Measurements from ENCODE around the gene EXOC6.
"Not testable (repeated sequence)": the region's sequence is repeated elsewhere in the genome, so short reads cannot be mapped to it uniquely, and the experiment has no call there.

The EXOC6 gene

DNA sequence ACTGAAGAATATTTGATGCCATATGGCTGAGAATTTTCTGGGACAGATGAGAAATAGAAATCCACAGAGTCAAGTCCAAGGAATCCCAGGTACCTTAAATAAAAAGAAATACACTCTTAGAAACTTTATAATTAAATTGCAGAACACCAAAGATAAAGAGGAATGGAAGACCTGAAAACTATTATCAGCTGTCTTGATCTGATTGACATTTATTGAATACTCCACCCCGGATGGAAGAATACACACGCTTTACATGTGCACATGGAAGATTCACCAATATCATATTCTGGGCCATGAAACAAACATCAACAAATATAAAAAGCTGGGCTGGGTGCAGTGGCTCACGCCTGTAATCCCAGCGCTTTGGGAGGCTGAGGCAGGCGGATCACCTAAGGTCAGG, 81.6 kb downstream of the EXOC6 start:
- in situ Hi-C loops (cut with HindIII; ENCODE audit: low sequenced_read_pairs): no loop called here

DNA sequence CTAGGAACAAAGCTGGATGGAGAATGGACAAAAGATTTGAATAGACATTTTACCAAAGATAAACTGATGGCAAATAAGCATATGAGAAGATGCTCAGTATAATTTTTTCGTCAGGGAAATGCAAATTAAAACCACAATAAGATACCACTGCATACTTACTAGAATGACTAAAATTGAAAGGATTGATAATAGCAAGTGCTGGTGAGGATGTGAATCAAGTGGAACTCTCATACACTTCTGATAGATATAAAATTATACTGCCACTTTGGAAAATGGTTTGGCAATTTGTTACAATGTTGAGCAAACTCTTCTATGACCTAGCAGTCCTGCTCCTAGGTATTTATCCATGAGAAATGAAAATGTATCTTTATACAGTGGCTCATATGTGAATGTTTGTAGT, 83.3 kb downstream of the EXOC6 start:
- in situ Hi-C loops (cut with HindIII; ENCODE audit: low sequenced_read_pairs): no loop called here

DNA sequence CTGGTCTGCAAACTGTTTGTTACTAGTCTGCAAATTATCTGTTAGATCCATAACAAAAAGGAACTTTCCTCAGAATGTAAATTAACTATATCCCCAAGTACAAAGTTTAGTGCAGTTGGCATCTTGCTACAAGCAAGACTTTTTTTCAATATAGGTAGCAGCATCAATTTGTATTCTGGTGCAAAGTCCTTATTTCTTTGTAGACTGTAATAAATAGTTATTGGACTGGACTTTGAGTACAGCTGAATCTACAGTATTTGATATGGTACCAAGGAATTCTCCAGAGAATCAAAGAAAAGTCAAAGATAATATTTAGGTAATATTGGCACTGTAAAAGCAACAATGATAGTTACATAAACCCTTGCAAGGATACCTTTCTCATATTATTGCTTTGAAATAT, 89.6 kb downstream of the EXOC6 start:
- in situ Hi-C loops (cut with HindIII; ENCODE audit: low sequenced_read_pairs): no loop called here

DNA sequence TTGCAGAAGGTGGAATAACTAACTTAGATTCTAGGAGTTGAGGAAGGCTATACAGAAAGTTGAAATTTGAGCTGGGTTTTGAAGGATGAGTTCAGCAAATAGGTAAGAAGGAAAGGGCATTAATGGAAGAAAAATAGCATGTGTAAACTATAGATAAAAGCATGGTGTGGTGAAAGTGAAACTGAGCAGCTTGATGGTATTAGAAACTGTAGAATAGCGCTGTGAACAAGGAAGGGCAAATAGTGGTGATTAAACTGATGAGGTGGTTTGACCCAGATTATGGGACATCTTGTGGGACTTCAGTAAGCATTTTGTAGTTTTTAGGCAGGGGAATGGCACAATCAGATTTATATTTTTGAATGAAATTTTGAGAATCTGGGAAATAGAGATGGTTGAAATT, 90.5 kb downstream of the EXOC6 start:
- in situ Hi-C loops (cut with HindIII; ENCODE audit: low sequenced_read_pairs): no loop called here

DNA sequence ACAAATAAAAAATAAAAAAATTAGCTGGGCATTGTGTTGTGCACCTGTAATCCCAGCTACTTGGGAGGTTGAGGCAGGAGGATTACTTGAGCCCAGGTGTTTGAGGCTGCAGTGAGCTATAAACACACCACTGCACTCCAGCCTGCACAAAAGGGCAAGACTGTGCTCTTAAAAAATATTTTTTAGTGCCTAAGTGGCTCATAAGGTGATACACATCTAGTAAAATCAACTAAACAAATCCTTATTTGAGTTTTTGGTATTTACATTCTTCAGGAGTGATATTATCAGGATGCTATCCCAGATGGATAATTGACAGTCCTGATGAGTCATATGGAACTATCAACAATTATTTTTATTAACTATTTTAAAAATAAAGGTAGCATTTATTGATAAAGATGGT, 93.9 kb downstream of the EXOC6 start:
- in situ Hi-C loops (cut with HindIII; ENCODE audit: low sequenced_read_pairs): no loop called here

DNA sequence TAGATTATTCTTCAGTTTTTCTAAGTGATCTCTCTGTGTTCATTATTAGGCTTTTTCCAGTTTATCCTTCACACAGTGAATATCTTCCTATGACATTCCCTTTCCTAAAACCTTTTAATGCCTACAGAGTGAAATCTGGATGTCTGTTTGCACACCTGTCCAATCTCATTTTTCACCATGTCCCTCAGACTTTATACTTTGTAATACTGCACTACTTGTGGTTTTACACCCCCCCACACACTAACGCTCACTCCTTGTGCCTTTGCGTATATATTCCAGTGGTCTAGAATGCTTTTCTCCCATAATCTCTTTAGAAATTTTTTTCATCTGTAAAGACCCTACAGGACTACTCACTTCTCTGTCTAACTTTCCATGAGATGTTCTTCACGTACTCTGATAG, 98.2 kb downstream of the EXOC6 start:
- in situ Hi-C loops (cut with HindIII; ENCODE audit: low sequenced_read_pairs): no loop called here

DNA sequence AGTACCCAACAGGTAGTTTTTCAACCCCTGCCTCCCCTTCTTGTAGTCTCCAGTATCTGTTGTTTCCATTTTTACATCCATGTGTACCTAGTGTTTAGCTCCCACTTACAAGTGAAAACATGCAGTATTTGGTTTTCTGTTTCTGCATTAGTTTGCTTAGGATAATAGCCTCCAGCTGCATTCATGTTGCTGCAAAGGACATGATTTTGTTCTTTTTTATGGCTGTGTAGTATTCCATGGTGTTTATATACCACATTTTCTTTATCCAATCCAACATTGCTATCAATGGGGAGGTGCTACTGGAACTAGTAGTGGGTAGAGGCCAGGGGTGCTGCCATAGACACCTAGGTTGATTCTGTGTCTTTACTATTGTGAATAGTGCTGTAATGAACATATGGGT, 104.3 kb downstream of the EXOC6 start:
- in situ Hi-C loops (cut with HindIII; ENCODE audit: low sequenced_read_pairs): not testable (repeated sequence)

DNA sequence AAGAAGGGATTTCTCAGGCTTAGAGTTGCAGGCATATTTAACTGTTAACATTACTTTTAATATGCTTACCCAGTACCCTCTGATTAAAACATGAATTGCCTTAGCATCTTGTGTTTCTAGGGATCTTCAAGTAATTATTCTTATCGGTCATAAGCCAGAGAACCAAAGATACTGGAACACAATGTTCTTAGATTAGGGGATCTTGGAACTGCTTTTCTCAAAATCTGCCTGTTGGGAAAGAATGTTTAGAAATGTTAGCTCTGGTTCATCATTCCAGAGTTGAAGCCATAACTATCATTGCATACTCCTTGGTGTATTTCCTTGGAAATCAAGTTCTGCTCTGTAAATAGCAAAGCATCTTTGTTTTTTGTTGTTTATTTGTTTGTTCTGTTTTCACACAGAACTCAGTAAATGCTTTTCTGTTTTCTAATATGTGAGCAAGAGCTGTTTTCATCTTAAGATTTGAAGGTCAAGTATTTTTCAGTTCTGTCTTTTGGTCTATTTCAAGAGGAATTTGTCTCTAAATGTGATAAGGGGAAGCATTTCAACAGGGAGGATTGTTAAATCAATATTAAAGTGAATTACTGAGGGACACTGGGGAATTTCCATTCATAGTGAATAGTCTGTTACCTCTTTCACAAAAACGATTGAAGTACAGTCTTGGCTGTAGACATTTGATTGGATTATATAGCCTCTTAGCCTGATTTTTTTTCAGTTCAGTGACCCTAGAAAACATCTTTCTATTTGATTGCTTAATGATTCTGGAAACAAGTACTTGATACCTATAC, 109.1 kb downstream of the EXOC6 start:
- in situ Hi-C loops (cut with HindIII; ENCODE audit: low sequenced_read_pairs): no loop called here

DNA sequence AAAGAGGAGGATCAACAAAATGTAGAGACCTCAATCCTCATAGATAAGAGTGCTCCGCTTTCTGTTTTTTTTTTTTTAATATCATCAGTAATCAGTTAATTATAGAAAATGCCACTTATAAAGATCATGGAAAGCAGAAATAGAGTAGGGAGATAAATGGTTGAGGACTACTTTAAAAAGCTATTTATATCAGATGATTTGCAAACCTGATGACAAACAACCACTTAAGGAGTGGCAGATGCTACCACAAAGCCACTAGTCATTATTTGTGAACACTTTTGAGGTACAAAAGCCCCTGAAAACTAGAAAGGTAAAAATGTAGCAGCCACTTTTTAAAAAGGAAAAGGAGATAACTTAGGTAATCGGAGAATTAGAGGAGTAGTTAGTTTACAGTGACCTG, 113.3 kb downstream of the EXOC6 start:
- in situ Hi-C loops (cut with HindIII; ENCODE audit: low sequenced_read_pairs): no loop called here

DNA sequence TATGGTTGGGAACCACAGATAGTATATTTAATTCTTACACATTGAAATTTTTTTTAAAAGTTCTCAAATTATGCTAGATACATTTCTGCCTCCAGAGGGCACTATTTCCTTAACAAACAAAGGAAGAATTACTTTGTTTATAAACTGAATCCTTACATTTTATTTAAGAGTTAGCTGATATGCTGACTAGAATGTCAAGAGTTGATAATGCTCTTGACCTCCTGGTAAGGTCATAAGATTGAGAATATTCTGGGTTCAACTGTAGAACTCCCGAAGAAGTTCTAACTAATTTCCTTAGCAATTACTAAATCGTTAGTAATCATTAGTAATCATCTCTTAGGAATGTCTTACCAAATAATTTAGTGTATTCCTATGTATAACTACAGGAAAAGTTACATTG, 117.0 kb downstream of the EXOC6 start:
- in situ Hi-C loops (cut with HindIII; ENCODE audit: low sequenced_read_pairs): no loop called here

DNA sequence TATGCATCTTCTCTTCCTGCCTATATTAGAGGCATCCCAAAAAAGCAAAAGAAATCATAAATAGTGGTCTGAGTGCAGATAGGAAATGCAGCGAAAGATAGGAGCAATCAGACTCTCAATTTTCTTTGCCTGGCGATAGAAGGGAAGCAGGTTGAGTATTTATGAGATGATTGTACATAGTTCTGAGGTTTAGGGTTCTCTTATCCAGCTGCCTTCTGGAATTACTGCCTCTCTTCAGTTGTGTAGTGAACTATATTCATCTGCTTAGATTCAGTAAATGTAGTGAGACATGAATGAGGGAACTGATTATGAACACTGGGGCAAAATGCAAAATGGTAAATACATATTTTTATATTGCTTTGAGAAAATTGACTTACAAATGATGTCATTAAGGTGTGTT, 119.3 kb downstream of the EXOC6 start:
- in situ Hi-C loops (cut with HindIII; ENCODE audit: low sequenced_read_pairs): no loop called here

DNA sequence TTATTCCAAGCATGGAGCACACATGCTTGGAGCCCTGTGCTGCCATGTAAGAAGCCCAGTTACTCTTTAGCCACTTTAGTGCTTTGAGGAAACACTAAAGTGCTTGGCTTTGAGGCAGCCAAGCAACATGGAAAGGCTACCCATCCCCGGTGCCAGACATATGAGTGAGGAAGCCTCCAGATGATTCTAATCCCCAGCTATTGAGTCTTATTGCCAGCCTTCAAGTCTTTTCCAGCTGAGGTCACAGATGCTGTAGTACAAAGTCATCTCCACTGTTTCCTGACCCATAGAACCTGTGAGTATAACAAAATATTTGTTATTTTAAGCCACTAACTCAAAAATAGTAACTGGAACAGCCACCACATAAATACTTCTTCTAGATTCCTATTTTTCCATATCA, 120.8 kb downstream of the EXOC6 start:
- in situ Hi-C loops (cut with HindIII; ENCODE audit: low sequenced_read_pairs): no loop called here

DNA sequence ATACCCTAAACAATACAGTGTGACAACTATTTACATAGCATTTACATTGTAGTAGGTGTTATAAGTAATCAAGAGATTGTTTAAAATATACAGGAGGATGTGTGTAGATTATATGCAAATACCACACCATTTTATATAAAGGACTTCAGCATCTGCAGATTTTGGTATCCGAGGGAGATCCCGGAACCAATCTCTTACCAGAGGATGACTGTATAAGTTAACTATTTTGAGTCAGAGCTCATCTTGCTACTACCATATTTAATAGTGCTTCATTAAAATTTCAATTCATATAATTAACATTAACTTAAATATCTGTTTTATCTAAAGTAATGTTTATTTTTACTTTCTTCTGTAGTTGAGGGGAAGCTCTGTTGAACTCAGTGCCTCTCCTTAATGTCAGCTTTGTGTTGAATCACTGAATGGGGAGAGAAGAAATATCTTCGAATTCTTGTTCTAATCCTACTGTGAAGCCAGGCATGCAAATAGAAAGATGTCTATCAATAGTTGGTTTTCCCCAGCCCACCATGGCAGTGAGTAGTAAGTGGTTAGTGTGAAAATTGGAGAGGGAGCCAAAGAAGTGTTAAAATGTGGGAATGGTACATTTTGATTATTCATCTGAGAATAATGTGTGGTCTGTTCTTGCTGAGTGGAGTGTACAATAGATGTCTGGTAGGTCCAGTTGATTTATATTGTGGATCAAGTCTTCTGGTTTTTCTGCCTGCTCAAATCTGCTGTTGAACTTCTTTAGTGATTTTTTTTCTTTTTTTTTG, 122.2 kb downstream of the EXOC6 start:
- in situ Hi-C loops (cut with HindIII; ENCODE audit: low sequenced_read_pairs): no loop called here

DNA sequence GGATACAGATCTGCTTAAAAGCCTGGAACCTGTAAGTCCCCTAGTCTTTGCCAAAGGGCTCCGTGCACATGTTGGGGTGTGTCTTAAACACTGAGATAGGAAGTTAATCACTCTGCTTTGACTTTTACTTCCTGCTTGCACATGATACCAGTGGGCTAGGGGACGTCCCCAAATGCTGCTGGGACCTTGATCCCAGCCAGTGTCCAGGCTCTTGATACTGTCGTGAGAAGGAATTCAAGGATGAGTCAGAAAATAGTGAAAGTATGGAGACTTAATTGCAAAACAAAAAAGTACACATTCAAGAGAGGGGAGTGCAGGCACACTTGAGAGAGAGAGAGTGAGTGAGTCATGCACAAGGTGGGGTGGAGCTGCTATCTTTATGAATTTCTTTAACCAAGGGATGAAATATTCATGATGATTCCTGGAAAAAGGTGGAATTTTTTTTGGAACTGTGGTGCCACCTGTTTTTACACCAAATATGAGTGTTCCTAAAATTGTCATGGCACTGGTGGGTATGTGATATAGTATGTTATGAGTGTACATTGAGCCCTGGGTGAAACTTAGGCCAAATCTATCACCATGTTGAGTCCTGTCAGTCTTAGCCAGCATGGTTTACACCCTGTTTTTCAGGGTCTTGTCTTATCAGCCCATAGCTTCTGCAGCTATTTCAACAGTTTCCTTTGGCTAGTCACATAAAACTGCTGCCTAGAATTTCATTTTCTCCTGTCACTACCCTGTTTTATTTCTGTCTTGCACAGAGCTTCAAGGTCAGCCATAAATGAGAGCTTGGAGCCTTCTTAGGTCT, 123.9 kb downstream of the EXOC6 start:
- in situ Hi-C loops (cut with HindIII; ENCODE audit: low sequenced_read_pairs): no loop called here

DNA sequence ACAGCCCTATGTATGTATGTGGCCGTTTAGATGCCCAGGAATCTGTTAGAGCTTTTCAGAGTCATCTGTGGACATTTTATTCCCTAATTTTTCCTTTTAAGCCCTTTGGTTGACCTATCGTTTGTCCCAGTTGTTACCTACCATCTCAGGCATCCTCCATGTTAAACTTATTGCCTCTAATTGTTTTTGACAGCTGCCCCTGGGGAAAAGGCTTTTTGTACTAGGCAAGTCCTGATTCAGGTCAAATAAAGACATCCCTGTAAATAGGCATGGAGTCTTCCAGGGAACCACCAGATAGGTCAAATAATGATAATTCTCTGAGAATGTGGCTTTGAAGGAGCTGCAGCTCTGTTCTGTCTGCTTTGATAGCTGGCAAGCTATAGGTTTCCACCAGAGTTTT, 124.6 kb downstream of the EXOC6 start:
- in situ Hi-C loops (cut with HindIII; ENCODE audit: low sequenced_read_pairs): no loop called here

DNA sequence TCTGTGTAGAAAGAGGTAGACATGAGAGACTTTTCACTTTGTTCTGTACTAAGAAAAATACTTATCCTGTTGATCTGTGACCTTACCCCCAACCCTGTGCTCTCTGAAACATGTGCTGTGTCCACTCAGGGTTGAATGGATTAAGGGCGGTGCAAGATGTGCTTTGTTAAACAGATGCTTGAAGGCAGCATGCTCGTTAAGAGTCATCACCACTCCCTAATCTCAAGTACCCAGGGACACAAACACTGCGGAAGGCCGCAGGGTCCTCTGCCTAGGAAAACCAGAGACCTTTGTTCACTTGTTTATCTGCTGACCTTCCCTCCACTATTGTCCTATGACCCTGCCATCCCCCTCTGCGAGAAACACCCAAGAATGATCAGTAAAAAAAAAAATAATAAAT, 128.0 kb downstream of the EXOC6 start:
- in situ Hi-C loops (cut with HindIII; ENCODE audit: low sequenced_read_pairs): loop anchor here (5.0 kb wide), 1 partner anchor 64 kb away; no protein-coding TSS in a partner anchor

DNA sequence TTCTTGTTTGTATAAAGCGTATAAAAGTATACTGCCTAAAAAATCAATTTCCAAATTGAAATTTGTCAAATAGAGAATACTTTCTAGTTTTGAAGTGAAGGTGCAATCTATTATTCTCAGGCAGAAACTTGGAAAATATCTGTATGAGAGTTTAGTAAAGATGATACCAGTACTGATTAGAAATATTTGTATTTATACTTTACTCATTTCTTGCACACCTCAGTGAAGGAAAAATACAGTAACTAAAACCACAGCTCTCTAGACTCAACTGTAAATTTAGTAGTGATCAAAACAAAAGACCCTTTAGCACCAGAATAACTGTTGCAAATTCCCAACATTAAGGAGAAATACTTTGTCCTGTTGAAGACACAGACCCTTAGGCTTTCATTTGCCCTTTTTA, 140.9 kb downstream of the EXOC6 start:
- in situ Hi-C loops (cut with HindIII; ENCODE audit: low sequenced_read_pairs): no loop called here

DNA sequence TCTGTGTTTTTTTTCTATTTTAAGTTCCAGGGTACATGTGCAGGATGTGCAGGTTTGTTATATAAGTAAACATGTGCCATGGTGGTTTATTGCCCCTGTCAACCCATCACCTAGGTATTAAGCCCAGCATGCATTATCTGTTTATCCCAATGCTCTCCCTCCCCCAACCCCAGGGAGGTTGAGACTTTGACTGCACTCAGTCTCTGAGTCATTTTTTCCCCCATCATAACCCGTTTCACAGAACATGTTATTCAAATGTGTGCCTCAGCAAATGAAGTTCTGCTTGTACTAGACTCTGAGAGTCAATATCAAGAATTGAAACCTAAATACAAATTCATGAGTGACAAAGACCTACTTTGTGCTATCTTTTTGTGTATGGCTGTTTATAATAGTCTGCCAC, 142.3 kb downstream of the EXOC6 start:
- in situ Hi-C loops (cut with HindIII; ENCODE audit: low sequenced_read_pairs): no loop called here

DNA sequence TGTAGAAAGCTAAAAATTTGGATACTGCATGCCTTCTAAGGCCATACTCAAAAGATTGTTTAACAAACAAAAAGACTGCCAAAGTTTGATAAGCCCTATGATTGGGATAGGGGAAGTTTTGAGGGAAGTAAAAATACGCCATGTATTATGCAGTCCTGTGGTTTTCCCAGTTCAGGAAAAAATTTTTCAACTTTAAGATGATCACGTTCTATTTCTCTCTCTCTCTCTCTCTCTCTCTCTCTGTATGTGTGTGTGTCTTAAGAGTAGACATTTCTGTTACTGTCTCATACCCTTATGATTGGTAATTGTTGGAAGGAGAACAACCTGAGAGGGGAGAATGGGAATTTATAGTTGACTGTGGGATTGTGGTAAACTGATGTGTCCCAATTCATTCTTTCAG, 143.2 kb downstream of the EXOC6 start:
- in situ Hi-C loops (cut with HindIII; ENCODE audit: low sequenced_read_pairs): no loop called here

DNA sequence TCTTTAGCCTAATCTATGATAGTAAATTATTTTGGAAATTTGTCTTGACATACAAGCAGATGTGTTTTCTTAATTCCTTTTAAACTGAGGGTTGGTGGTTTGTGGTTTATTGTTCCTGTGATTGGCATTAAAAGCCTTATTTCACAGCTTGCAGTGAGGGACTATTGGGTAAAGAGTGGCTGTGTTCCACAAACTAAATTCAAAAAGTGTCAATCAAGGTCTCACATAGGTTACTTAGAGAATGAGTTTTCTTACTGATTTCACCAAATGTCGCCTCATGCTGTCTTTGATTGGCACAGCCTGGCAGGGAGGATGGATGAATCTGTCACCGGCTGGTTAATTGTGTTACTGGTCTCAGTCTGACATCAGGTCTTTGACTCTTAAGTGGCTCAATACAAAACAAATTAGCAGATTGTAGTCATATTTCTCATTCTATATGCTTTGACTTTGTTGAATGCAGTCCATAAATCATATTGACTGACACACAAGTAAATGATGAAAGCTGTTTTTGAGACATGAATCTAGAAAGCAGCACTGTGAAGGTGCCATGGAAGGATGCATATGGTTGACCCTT, 145.5 kb downstream of the EXOC6 start:
- in situ Hi-C loops (cut with HindIII; ENCODE audit: low sequenced_read_pairs): no loop called here

DNA sequence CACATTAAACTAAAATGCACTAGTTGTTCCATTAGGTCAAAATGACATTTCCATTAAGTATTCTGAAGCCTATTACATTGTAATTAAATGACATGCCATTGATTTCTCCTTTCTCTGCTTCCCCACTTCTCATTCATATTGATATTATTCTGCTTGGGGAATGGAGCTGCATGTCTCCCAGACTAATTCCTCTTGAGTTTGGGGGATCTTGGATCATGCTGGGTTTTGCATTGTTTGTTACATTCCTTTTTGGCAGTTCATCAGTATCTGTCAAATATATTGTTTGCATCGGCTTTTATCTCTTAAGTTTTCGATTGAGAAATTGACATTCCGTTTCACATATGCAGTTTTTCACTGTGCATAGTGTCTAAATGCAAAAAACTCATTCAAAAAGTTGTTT, 147.2 kb downstream of the EXOC6 start:
- in situ Hi-C loops (cut with HindIII; ENCODE audit: low sequenced_read_pairs): no loop called here
